Activated T-cell treated with anti-CD3 and anti-CD28 coated beads, Interleukin-2, amount 50 U/mL, for 72 hours (primary cell): ENCODE results near the gene SLC26A2. TPM values are rescaled to one million over a fixed set of nuclear protein-coding genes. Genes with fewer than 3 reads are reported as not detected.
"Not testable (repeated sequence)": the region's sequence is repeated elsewhere in the genome, so short reads cannot be mapped to it uniquely, and the experiment has no call there.

Experiments
- ATAC-seq, 2 donors: fragments of 150-1000 bp; cut with Tn5 transposase; replicated peaks in 1 of 2; 2 replicates each; pipeline ENCODE4 v1.10.0; 2021; ENCODE audit warnings: moderate library complexity in 2 of 2, mild to moderate bottlenecking in 1 of 2
- DNase-seq, 2 donors: peaks; one replicate each; pipeline ENCODE4 v3.0.0; 2021 to 2022; ENCODE audit warnings: mixed read lengths in 1 of 2
- H3K27ac Mint-ChIP-seq: one replicate; pipeline ENCODE4 v1.8.0; 2022; ENCODE audit warnings: mild to moderate bottlenecking, moderate library complexity, mixed read lengths
- H3K27me3 Mint-ChIP-seq: one replicate; pipeline ENCODE4 v1.8.0; 2022; ENCODE audit warnings: low read depth, mixed read lengths
- H3K36me3 Mint-ChIP-seq, 2 donors: one replicate each; pipeline ENCODE4 v1.8.0; 2022; ENCODE audit warnings: mixed read lengths in 2 of 2, mild to moderate bottlenecking in 1 of 2; ENCODE audit not compliant: insufficient read depth in 2 of 2
- H3K4me1 Mint-ChIP-seq: one replicate; pipeline ENCODE4 v1.8.0; 2022; ENCODE audit warnings: low read depth, mixed read lengths
- H3K4me3 Mint-ChIP-seq, 2 donors: one replicate each; pipeline ENCODE4 v1.8.0; 2022; ENCODE audit warnings: mild to moderate bottlenecking in 2 of 2, mixed read lengths in 2 of 2, moderate library complexity in 2 of 2
- H3K9me3 Mint-ChIP-seq, 2 donors: one replicate each; pipeline ENCODE4 v1.8.0; 2022; ENCODE audit warnings: mixed read lengths in 2 of 2
- total RNA-seq, 2 donors: library from RNA; stranded (reverse); gene quantifications; one replicate each; pipeline ENCODE4 v1.2.3, GENCODE V29; 2022

SLC26A2 gene
- total RNA-seq, 2 donors from 2014 or later: 7.5 to 8.0 TPM

GRCh38 chr5:150026682-150027172 is 66.2 kb downstream of the SLC26A2 start:
- peaks cover 3 to 15% of the 10 kb centered on the region in 2 donors for H3K36me3 Mint-ChIP-seq
- DNase-seq (no peak), ATAC-seq (no peak)
- H3K9me3 Mint-ChIP-seq: no peaks in the 10 kb centered on the region
- H3K27ac Mint-ChIP-seq: no peak overlapping the region
- peaks cover 7% of the 10 kb centered on the region for H3K4me1 Mint-ChIP-seq
- H3K27me3 Mint-ChIP-seq: no peaks in the 10 kb centered on the region
- H3K4me3 Mint-ChIP-seq: no peak overlapping the region

- not testable (repeated sequence) for H3K4me1 Mint-ChIP-seq, DNase-seq, H3K27ac Mint-ChIP-seq, H3K9me3 Mint-ChIP-seq, H3K4me3 Mint-ChIP-seq, H3K27me3 Mint-ChIP-seq, ATAC-seq
- H3K36me3 Mint-ChIP-seq: peaks cover 5 to 17% of the 10 kb centered on the region in 2 donors
These were observed 67.5 kb downstream of the SLC26A2 start for GRCh38 chr5:150028047-150028446.

GRCh38 chr5:150033334-150033733 is 72.8 kb downstream of the SLC26A2 start:
- H3K27ac Mint-ChIP-seq: no peak overlapping the region
- H3K36me3 Mint-ChIP-seq: peaks cover 5 to 12% of the 10 kb centered on the region in 2 donors

GRCh38 chr5:150034662-150035061 is 74.1 kb downstream of the SLC26A2 start:
- Mint-ChIP-seq H3K27me3 (no peaks in the 10 kb centered on the region), H3K4me1 (no peaks in the 10 kb centered on the region), H3K9me3 (no peaks in the 10 kb centered on the region), H3K36me3 (peaks cover 5 to 15% of the 10 kb centered on the region in 2 donors), H3K4me3 (no peak overlapping the region), H3K27ac (no peak overlapping the region)
- no peak for DNase-seq
- no peak for ATAC-seq

More at GRCh38 chr5:150033334-150033733, 72.8 kb downstream of the SLC26A2 start:
- Mint-ChIP-seq H3K27me3 (no peaks in the 10 kb centered on the region), H3K4me3 (no peak overlapping the region), H3K4me1 (no peaks in the 10 kb centered on the region), H3K9me3 (no peaks in the 10 kb centered on the region)
- DNase-seq (no peak), ATAC-seq (no peak)

- Mint-ChIP-seq H3K4me1 (no peaks in the 10 kb centered on the region), H3K27me3 (no peaks in the 10 kb centered on the region), H3K9me3 (no peaks in the 10 kb centered on the region), H3K4me3 (no peak overlapping the region), H3K36me3 (peaks cover 5 to 15% of the 10 kb centered on the region in 2 donors), H3K27ac (no peak overlapping the region)
- ATAC-seq (no peak), DNase-seq (no peak)
These were observed 74.8 kb downstream of the SLC26A2 start for GRCh38 chr5:150035139-150035895.

- peaks cover 5 to 12% of the 10 kb centered on the region in 2 donors for H3K36me3 Mint-ChIP-seq
- DNase-seq: no peak
- H3K4me3 Mint-ChIP-seq: no peak overlapping the region
- no peak for ATAC-seq
- no peaks in the 10 kb centered on the region for H3K27me3 Mint-ChIP-seq
- H3K4me1 Mint-ChIP-seq: no peaks in the 10 kb centered on the region
- no peaks in the 10 kb centered on the region for H3K9me3 Mint-ChIP-seq
- H3K27ac Mint-ChIP-seq: no peak overlapping the region
These were observed 76.0 kb downstream of the SLC26A2 start for GRCh38 chr5:150036513-150036912.

Other genes starting within 250 kb of the SLC26A2 start
- gene PPARGC1B, start 230.4 kb upstream of the SLC26A2 start, total RNA-seq: 1 to 10 TPM; 3.1 to 5.2 TPM
- gene PDE6A, start 16.0 kb upstream of the SLC26A2 start, total RNA-seq: under 1 TPM in 1 of 2 donors, not detected in 1; 0.05 TPM
- gene TIGD6, start 39.9 kb downstream of the SLC26A2 start, total RNA-seq: 1 to 10 TPM; 2.6 to 3.1 TPM
- 10 to 100 TPM; 32.2 to 34.6 TPM for gene HMGXB3, start 40.0 kb downstream of the SLC26A2 start, total RNA-seq
- 1 to 10 TPM; 1.2 to 1.8 TPM for gene CSF1R, start 125.8 kb downstream of the SLC26A2 start, total RNA-seq
- gene PDGFRB, start 195.1 kb downstream of the SLC26A2 start, total RNA-seq: 1 to 10 TPM in 1 of 2 donors, under 1 TPM in 1; 0.34 to 1.1 TPM
- not detected for gene CDX1, start 206.0 kb downstream of the SLC26A2 start, total RNA-seq
- gene SLC6A7, start 229.3 kb downstream of the SLC26A2 start, total RNA-seq: not detected